HEK293 (cell line): ENCODE data around the gene GSTT4.

Experiments
- KLF16 ChIP-seq: fragments of 450-650 bp; formaldehyde crosslinking; IDR thresholded peaks from 2 replicates; pipeline ENCODE4 v1.5.1; 2017; ENCODE audit warnings: missing biosample characterization, missing genetic modification characterization
- REPIN1 ChIP-seq: fragments of 450-650 bp; formaldehyde crosslinking; IDR thresholded peaks from 2 replicates; pipeline ENCODE4 v1.5.1; 2017; ENCODE audit warnings: missing biosample characterization, missing genetic modification characterization, low read depth
- TCF7L2 ChIP-seq: IDR thresholded peaks from 2 replicates; pipeline ENCODE4 v1.6.1; 2011; ENCODE audit warnings: low read depth, mild to moderate bottlenecking, inconsistent platforms, low read length, moderate library complexity, borderline replicate concordance
- ZBTB7A ChIP-seq: fragments of 450-650 bp; formaldehyde crosslinking; IDR thresholded peaks from 2 replicates; pipeline ENCODE4 v1.5.1; 2016; ENCODE audit warnings: low read depth, missing biosample characterization, missing genetic modification characterization
- ZFP41 ChIP-seq: fragments of 450-650 bp; formaldehyde crosslinking; IDR thresholded peaks from 2 replicates; pipeline ENCODE4 v1.5.1; 2016; ENCODE audit warnings: missing biosample characterization, missing genetic modification characterization, borderline replicate concordance
- ZNF121 ChIP-seq: fragments of 450-650 bp; formaldehyde crosslinking; IDR thresholded peaks from 2 replicates; pipeline ENCODE4 v1.5.1; 2016; ENCODE audit warnings: missing biosample characterization, missing genetic modification characterization
- ZNF138 ChIP-seq: fragments of 450-650 bp; formaldehyde crosslinking; IDR thresholded peaks from 2 replicates; pipeline ENCODE4 v1.5.1; 2016; ENCODE audit warnings: missing biosample characterization, missing genetic modification characterization, borderline replicate concordance
- ZNF274 ChIP-seq, 2 experiments: fragments of 200-500 bp in 1 of 2; fragments of 450-650 bp in 1 of 2; sonication (Bioruptor generic) in 1 of 2; formaldehyde crosslinking in 1 of 2; IDR thresholded peaks; 2 replicates each; pipeline versions ENCODE4 v1.5.1 to v1.6.1; 2014 to 2016; ENCODE audit warnings: borderline replicate concordance in 1 of 2, inconsistent platforms in 1 of 2, low read length in 1 of 2, missing biosample characterization in 1 of 2, missing genetic modification characterization in 1 of 2
- ZNF423 ChIP-seq: fragments of 450-650 bp; formaldehyde crosslinking; IDR thresholded peaks from 2 replicates; pipeline ENCODE4 v1.5.1; 2016; ENCODE audit warnings: missing biosample characterization, missing genetic modification characterization
- ZNF549 ChIP-seq: fragments of 450-650 bp; IDR thresholded peaks from 2 replicates; pipeline ENCODE4 v1.5.1; 2018; ENCODE audit warnings: missing biosample characterization, missing genetic modification characterization, mild to moderate bottlenecking, inconsistent platforms, moderate library complexity
- TF ChIP-seq, protein P1 (sequence below): fragments of 450-650 bp; formaldehyde crosslinking; IDR thresholded peaks from 2 replicates; pipeline ENCODE4 v1.5.1; 2016; ENCODE audit warnings: missing biosample characterization, missing genetic modification characterization

DNA sequence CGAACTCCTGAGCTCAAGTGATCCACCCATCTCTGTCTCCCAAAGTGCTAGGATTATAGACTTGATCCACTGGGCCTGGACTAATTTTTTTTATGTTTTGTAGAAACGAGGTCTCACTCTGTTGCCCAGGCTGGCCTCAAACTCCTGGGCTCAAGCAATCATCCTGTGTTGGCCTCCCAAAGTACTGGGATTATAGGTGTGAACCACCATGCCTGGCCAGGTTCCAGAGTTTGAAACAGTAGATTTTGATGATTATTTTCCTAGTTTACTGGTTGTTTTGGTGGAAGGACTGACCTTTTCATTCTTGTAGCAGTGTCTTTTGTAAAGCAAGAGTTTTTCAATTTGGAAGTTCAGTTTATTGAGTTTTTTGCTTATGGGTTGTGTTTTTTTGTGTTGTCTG is 20.8 kb upstream of the GSTT4 start:
- TF ChIP-seq ZNF274 (IDR thresholded peaks at IDR 0.05; ENCODE audit: low read length): no peak
- TF ChIP-seq ZNF274 (tag by site-specific recombination; IDR thresholded peaks at IDR 0.05; ENCODE audit: borderline replicate concordance): no peak
- peak; percentile 73 for TF ChIP-seq ZNF121 (tag by site-specific recombination)
- TF ChIP-seq, protein P1, sequence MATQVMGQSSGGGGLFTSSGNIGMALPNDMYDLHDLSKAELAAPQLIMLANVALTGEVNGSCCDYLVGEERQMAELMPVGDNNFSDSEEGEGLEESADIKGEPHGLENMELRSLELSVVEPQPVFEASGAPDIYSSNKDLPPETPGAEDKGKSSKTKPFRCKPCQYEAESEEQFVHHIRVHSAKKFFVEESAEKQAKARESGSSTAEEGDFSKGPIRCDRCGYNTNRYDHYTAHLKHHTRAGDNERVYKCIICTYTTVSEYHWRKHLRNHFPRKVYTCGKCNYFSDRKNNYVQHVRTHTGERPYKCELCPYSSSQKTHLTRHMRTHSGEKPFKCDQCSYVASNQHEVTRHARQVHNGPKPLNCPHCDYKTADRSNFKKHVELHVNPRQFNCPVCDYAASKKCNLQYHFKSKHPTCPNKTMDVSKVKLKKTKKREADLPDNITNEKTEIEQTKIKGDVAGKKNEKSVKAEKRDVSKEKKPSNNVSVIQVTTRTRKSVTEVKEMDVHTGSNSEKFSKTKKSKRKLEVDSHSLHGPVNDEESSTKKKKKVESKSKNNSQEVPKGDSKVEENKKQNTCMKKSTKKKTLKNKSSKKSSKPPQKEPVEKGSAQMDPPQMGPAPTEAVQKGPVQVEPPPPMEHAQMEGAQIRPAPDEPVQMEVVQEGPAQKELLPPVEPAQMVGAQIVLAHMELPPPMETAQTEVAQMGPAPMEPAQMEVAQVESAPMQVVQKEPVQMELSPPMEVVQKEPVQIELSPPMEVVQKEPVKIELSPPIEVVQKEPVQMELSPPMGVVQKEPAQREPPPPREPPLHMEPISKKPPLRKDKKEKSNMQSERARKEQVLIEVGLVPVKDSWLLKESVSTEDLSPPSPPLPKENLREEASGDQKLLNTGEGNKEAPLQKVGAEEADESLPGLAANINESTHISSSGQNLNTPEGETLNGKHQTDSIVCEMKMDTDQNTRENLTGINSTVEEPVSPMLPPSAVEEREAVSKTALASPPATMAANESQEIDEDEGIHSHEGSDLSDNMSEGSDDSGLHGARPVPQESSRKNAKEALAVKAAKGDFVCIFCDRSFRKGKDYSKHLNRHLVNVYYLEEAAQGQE (tag by site-specific recombination): no peak
- TF ChIP-seq ZBTB7A: no peak
- no peak for TF ChIP-seq ZFP41 (tag by site-specific recombination)
- no peak for TF ChIP-seq KLF16
- no peak for TF ChIP-seq TCF7L2
- TF ChIP-seq REPIN1 (tag by site-specific recombination): no peak
- no peak for TF ChIP-seq ZNF423 (tag by site-specific recombination)
- TF ChIP-seq ZNF138 (tag by site-specific recombination): no peak
- TF ChIP-seq ZNF549: no peak
